CD14-positive monocyte (primary cell): ENCODE measurements around the gene CACNA1E. TPM values are rescaled to one million over a fixed set of nuclear protein-coding genes. Genes with fewer than 3 reads are reported as not detected.

Experiments
- DNase-seq, 3 donors: peaks; one replicate each; pipeline ENCODE4 v3.0.0-alpha.2; 2011 to 2022
- H2AFZ ChIP-seq: 2 replicates; pipeline ENCODE4 v1.6.0; 2012; ENCODE audit warnings: mild to moderate bottlenecking, low read depth, low read length, inconsistent platforms; ENCODE audit not compliant: insufficient read depth, poor library complexity, severe bottlenecking
- H3K27ac ChIP-seq, 2 donors: 1 replicate in 1 of 2; 2 replicates in 1 of 2; pipeline ENCODE4 v1.5.1; 2012 to 2013; ENCODE audit warnings: low read length in 2 of 2, control low read depth in 1 of 2, inconsistent platforms in 1 of 2, low read depth in 1 of 2, mild to moderate bottlenecking in 1 of 2
- H3K27me3 ChIP-seq, 2 donors: one replicate each; pipeline versions ENCODE4 v1.6.0 to v1.6.1; 2011 to 2013; ENCODE audit warnings: low read length in 2 of 2; ENCODE audit not compliant: control insufficient read depth in 2 of 2, insufficient read depth in 2 of 2
- H3K36me3 ChIP-seq, 2 donors: replicated peaks in 1 of 2; 1 replicate in 1 of 2; 2 replicates in 1 of 2; pipeline versions ENCODE4 v1.5.1 to v1.6.1; 2012 to 2013; ENCODE audit warnings: low read length in 2 of 2, control low read depth in 1 of 2, inconsistent platforms in 1 of 2, mild to moderate bottlenecking in 1 of 2; ENCODE audit not compliant: insufficient read depth in 2 of 2, control insufficient read depth in 1 of 2
- H3K4me1 ChIP-seq, 2 donors: 1 replicate in 1 of 2; 2 replicates in 1 of 2; pipeline versions ENCODE4 v1.5.1 to v1.6.1; 2012 to 2013; ENCODE audit warnings: low read length in 2 of 2, control low read depth in 1 of 2, inconsistent platforms in 1 of 2, mild to moderate bottlenecking in 1 of 2, moderate library complexity in 1 of 2; ENCODE audit not compliant: insufficient read depth in 2 of 2, control insufficient read depth in 1 of 2
- H3K4me2 ChIP-seq: replicated peaks from 2 replicates; pipeline ENCODE3; 2012; ENCODE audit warnings: low read length, moderate library complexity, mild to moderate bottlenecking; ENCODE audit not compliant: poor library complexity, severe bottlenecking; ENCODE audit errors: extremely low read depth
- H3K4me3 ChIP-seq, 3 experiments: fragments of 200-600 bp in 1 of 3; sonication (generic) in 1 of 3; replicated peaks in 1 of 3; 1 replicate in 2 of 3; 2 replicates in 1 of 3; pipeline ENCODE4 v1.5.1; 2011 to 2013; ENCODE audit warnings: low read length in 3 of 3, mild to moderate bottlenecking in 3 of 3, control low read depth in 2 of 3, low read depth in 2 of 3, inconsistent platforms in 1 of 3, moderate library complexity in 1 of 3
- H3K79me2 ChIP-seq: 2 replicates; pipeline ENCODE4 v1.6.0; 2012; ENCODE audit warnings: mild to moderate bottlenecking, control low read depth, inconsistent platforms, low read length, moderate library complexity; ENCODE audit not compliant: insufficient read depth
- H3K9ac ChIP-seq: 2 replicates; pipeline ENCODE4 v1.6.0; 2017; ENCODE audit warnings: low read length, mild to moderate bottlenecking; ENCODE audit not compliant: insufficient read depth, poor library complexity, severe bottlenecking
- H3K9me3 ChIP-seq, 2 donors: replicated peaks in 1 of 2; 1 replicate in 1 of 2; 2 replicates in 1 of 2; pipeline versions ENCODE4 v1.5.1 to v1.6.1; 2012 to 2013; ENCODE audit warnings: low read length in 2 of 2, control low read depth in 1 of 2; ENCODE audit not compliant: control insufficient read depth in 1 of 2, insufficient read depth in 1 of 2
- H4K20me1 ChIP-seq: 2 replicates; pipeline ENCODE4 v1.6.0; 2012; ENCODE audit warnings: mild to moderate bottlenecking, low read length, control low read depth, moderate library complexity; ENCODE audit not compliant: insufficient read depth
- H3K27ac Mint-ChIP-seq, 7 donors: one replicate each; pipeline ENCODE4 v1.8.0; 2020; ENCODE audit warnings: mild to moderate bottlenecking in 7 of 7, mixed read lengths in 7 of 7, moderate library complexity in 6 of 7, inconsistent platforms in 2 of 7
- H3K27me3 Mint-ChIP-seq, 3 donors: one replicate each; pipeline ENCODE4 v1.8.0; 2021 to 2022; ENCODE audit warnings: low read depth in 3 of 3, mild to moderate bottlenecking in 3 of 3, mixed read lengths in 3 of 3, moderate library complexity in 3 of 3, inconsistent platforms in 1 of 3
- H3K36me3 Mint-ChIP-seq, 2 donors: one replicate each; pipeline ENCODE4 v1.8.0; 2020; ENCODE audit warnings: mixed read lengths in 2 of 2, inconsistent platforms in 1 of 2, mild to moderate bottlenecking in 1 of 2
- H3K4me1 Mint-ChIP-seq: one replicate; pipeline ENCODE4 v1.8.0; 2020; ENCODE audit warnings: mild to moderate bottlenecking, mixed read lengths
- H3K4me3 Mint-ChIP-seq, 2 donors: one replicate each; pipeline ENCODE4 v1.8.0; 2020; ENCODE audit warnings: mild to moderate bottlenecking in 2 of 2, mixed read lengths in 2 of 2, moderate library complexity in 1 of 2
- H3K9me3 Mint-ChIP-seq, 7 donors: one replicate each; pipeline ENCODE4 v1.8.0; 2020 to 2022; ENCODE audit warnings: mixed read lengths in 7 of 7, mild to moderate bottlenecking in 6 of 7, moderate library complexity in 6 of 7, inconsistent platforms in 2 of 7
- CTCF ChIP-seq: fragments of 200-600 bp; IDR thresholded peaks from one replicate; pipeline ENCODE4 v1.8.0; 2022; ENCODE audit warnings: antibody characterized with exemption, mild to moderate bottlenecking
- WGBS: methylation state at CpG from one replicate; pipeline ENCODE4 v1.1.5; 2013; ENCODE audit warnings: missing lambda C conversion rate; ENCODE audit not compliant: insufficient coverage; 5-methylcytosine and 5-hydroxymethylcytosine counted together
- intact Hi-C, 2 donors: fragments of 100-400 bp; cut with micrococcal nuclease; formaldehyde crosslinking; loops; one replicate each; pipeline versions ENCODE4 v1.15.0 to v1.15.1; 2023
- polyA plus RNA-seq, 3 donors: library from polyadenylated mRNA; depleted of rRNA in 1 of 3; unstranded in 2 of 3; stranded (reverse) in 1 of 3; fragments of 300-500 nt in 2 of 3; fragments of >200 nt in 1 of 3; fragmentation: Illumina TruSeq in 2 of 3; gene quantifications; 1 replicate in 2 of 3; 2 replicates in 1 of 3; pipeline ENCODE4 v1.2.3, GENCODE V29; 2012 to 2021

Gene CACNA1E
- polyA plus RNA-seq, 3 donors = 0.04 TPM; not detected in 2

GRCh38 chr1:181777286-181777685 lies 294.0 kb downstream of the CACNA1E start:
- no peak overlapping the region for H2AFZ ChIP-seq
- H3K4me1 ChIP-seq = no peaks in the 10 kb centered on the region
- no CpG with 5 or more reads among the region's 2 CpGs for WGBS
- no peak for DNase-seq
- H3K4me3 ChIP-seq = no peak overlapping the region
- H3K9me3 Mint-ChIP-seq = peaks cover 2 to 5% (median 2%) of the 10 kb centered on the region in 7 donors
- H3K9ac ChIP-seq = no peak overlapping the region
- H3K36me3 ChIP-seq = no peaks in the 10 kb centered on the region
- H3K27ac ChIP-seq = no peak overlapping the region
- no peaks in the 10 kb centered on the region for H4K20me1 ChIP-seq
- H3K79me2 ChIP-seq = no peaks in the 10 kb centered on the region
- no peaks in the 10 kb centered on the region for H3K9me3 ChIP-seq
- intact Hi-C loops = no loop called here
- H3K27me3 Mint-ChIP-seq = peaks cover 1 to 8% (median 1%) of the 10 kb centered on the region in 3 donors
- no peak overlapping the region for H3K27ac Mint-ChIP-seq
- H3K36me3 Mint-ChIP-seq = no peaks in the 10 kb centered on the region
- H3K4me2 ChIP-seq = no peak overlapping the region
- TF ChIP-seq CTCF = no peak
- no peak overlapping the region for H3K4me3 Mint-ChIP-seq
- no peaks in the 10 kb centered on the region for H3K4me1 Mint-ChIP-seq
- H3K27me3 ChIP-seq = no peaks in the 10 kb centered on the region

GRCh38 chr1:181777812-181778211 lies 294.5 kb downstream of the CACNA1E start:
- WGBS = no CpG with 5 or more reads among the region's 1 CpG
- no peak for TF ChIP-seq CTCF
- Histone ChIP-seq H3K36me3 (no peaks in the 10 kb centered on the region), H3K4me2 (no peak overlapping the region), H3K79me2 (no peaks in the 10 kb centered on the region), H4K20me1 (no peaks in the 10 kb centered on the region), H3K4me3 (no peak overlapping the region), H3K27ac (no peak overlapping the region), H2AFZ (no peak overlapping the region), H3K9me3 (no peaks in the 10 kb centered on the region), H3K9ac (no peak overlapping the region), H3K4me1 (no peaks in the 10 kb centered on the region), H3K27me3 (no peaks in the 10 kb centered on the region)
- peaks cover 2 to 5% (median 2%) of the 10 kb centered on the region in 7 donors for H3K9me3 Mint-ChIP-seq
- no peaks in the 10 kb centered on the region for H3K4me1 Mint-ChIP-seq
- H3K27ac Mint-ChIP-seq = no peak overlapping the region
- DNase-seq = no peak
- intact Hi-C loops = no loop called here
- no peaks in the 10 kb centered on the region for H3K36me3 Mint-ChIP-seq
- no peak overlapping the region for H3K4me3 Mint-ChIP-seq
- H3K27me3 Mint-ChIP-seq = peaks cover 1 to 8% (median 1%) of the 10 kb centered on the region in 3 donors
